NOMO-1 (cell line): ENCODE results near the gene HIC1.

ENCODE experiments used
- DNase-seq, 2 experiments: peaks; one replicate each; lab custom pipeline; 2025; ENCODE audit not compliant: unreplicated experiment in 2 of 2; lab: John Stamatoyannopoulos, UW

HIC1 gene

DNA sequence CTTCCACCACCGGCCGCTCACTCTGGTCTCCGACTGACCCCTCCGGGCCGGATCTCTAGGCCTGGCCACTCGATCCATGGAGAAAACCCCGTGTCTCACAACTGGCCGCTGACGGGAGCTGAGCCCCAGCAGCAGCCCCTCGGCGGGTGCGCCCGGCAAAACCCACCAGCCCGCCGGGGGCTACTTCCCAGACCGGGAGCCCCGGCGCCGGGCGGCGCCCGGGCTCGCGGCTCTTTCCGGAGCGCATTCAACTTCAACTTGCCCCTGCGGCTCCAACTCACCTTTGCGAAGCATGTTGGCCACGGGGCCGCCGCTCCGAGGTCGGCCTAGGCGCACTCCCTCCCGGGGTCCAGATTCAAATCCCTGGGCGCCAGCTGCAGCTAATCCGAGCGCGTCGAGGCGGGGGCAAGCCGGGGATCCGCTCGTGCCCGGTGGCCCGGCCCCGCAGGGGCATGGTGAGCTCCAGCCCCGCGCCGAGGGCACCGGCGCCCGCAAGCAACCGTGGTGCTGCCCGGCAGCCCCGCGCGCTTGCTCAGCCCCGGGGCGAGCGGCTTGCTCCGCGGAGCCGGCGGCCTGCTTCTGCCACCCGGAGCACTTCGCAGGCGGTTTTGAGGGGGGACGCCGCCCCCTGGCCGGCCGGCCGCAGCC lies 30.2 kb upstream of the HIC1 start:
- no peak for DNase-seq

DNA sequence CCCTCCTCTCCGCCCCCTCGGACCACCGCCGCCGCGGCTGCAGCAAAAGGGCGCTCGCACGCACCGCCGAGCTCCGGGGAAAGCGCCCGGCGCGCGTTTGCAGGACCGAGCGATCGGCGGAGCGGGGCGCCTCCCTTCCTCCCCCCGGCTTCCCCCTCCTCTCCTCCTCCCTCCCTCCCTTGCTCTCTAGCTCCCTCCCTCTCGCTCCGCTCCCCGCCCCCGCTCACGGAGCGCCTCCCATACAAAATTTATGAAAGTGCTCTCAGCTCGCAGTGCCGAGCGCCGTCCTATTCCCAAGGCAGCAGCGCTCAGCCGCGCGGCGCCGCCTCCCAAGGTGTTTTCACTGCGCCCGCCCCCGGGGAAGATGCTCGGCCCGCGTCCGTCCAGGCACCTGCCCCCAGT lies 29.7 kb upstream of the HIC1 start, which contains the start of gene RTN4RL1:
TSS of gene RTN4RL1 (minus strand) at position 115 of the 402 bp plus-strand sequence. CDS start 469 bp downstream, outside the sequence.
- peak; percentile 19 to 46 for DNase-seq

DNA sequence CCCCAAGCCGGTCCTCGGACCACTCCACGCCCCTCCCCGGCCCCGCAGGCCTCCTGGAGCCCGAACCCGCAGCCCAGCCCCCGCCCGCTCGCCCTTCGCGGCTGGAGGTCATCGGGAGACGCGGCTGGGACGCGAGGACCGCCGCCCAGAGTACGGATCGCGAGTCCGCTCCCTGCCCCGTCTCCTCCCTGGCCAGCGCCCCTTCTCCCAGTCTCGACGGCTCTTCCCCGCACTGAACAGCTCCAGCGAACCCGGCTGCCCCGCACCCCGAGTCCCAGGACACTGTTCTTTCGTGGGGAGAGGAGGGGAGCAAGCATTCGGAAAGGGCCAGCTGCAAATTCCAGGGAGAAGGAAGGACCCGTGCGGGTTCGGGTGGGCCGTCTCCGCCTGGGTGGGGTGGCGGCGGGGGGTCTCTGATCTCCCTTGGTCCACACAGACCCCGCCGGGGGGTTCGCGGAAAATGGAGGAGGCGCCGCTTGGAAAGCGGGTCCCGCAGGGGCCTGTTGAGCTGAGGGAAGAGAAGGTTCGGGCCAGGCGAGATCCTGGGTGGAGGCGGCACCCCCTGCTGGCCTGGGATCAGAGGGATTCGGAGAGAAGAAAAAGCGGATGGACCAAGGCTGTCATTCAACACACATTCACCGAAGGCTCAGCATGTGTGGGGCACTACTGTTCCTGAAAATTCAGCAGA lies 29.1 kb upstream of the HIC1 start:
- peak; percentile 16 to 22 for DNase-seq

DNA sequence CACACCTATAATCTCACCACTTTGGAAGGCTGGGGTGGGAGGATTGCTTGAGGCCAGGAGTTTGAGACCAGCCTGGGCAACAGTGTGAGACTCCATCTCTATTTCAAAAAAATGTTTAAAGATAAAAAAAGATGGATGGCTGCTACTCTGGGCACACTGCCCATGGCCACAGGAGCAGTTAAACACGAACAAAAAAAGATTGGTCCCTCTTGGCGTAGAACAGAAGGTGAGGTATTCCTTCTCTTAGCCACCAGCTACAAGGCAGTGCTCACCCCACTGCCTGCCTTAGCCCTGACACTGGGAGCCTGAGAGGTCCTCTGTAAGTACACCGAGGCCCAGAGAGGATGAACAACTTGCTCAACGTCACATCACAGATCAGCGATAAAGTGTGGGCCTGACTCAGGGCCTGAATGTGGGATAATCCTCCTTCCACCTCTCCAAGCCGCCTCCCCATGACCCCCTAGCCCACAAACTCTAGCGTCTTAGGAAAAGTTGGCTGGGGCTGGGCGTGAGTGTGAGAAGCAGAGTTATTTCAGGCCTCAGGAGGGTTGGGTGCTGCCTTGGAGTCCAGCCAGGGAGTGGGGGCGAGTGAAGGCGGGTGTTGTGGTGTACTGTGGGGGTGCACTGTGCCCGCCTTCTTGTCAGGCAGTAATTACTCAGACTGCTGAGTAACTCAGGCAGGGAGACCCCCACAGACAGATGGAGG lies 27.2 kb upstream of the HIC1 start:
- no peak for DNase-seq

DNA sequence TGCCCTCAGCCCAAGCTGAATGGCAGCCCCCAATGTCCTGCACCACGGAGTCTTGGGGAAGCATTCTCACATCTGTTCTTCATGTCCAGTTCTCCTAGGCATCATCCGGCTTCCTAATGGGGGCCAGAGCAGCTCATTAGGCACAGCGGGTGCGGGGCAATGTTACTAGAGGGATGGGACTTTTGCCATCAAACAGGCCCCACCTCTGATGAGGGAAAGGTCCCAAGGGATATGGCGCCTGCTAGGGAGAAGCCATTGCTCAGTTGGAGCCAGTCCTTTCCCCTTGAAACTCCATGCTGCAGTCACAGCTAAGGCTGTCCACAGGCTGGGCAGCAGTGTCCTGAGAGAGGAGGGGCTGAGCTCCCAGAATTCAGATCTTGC lies 26.7 kb upstream of the HIC1 start:
- DNase-seq = no peak

DNA sequence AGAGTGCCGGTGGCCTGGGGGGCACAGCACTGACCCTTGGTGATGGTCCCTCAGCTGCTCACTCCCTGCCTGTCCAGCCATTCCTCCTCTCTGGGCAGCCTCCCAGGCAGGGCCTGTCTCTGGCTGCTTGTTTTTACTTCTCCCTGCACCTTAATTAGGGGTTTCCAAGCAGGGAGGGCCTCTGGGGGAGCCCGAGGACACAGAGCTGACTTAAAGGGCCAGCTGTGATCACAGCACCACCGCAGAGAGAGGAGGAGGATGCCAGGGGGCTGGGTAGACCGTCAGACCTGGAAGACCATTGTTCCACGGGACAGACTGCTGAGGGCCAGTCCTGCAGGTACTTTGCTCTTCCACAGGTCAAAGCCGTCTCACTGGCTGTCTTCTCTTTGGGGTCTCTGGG lies 26.2 kb upstream of the HIC1 start:
- DNase-seq = no peak

DNA sequence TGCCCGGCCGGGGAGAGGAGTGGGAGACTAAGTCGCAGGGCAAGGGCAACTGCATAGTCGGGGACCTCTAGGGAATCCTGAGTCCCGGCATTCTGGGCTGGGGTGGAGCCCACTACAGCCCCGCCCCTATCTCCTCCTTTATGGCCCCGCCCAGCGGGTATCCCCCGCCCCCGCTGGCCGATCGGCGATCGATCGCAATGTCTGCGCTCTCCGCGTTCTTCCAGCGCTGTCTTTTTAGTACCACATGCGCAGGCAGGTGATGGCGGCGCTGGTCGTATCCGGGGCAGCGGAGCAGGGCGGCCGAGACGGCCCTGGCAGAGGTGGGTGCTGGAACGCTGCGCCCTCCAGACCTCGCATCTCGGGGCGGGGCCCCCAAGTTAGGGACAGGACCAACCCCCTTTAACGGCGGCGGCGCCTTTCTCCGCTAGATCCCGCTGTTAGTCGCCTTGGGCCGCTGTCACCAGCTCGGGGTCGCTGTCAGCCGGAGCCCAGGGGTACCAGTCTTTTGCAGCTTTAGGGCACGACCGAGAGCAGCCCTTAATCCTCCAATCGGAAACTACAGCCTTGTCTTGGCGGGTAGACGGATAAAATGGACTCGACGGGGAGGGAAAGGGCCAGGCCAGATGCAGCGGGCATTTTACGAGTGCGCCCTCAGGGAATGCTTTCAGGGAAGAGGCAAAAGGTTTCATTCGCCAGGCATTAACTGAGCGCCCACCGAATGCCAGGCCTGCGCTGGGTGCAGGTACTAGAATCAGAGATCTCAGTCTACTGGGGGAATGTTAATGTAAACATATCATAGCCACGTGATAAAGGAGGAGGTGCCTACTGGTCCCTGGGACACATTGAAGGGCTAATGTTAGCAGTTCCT lies 24.8 kb upstream of the HIC1 start, which contains the start of gene DPH1:
TSS of gene DPH1 (plus strand) at position 243 of the 868 bp plus-strand sequence. CDS start at position 260, 17 bp downstream.
- peak; percentile 77 to 93 for DNase-seq

DNA sequence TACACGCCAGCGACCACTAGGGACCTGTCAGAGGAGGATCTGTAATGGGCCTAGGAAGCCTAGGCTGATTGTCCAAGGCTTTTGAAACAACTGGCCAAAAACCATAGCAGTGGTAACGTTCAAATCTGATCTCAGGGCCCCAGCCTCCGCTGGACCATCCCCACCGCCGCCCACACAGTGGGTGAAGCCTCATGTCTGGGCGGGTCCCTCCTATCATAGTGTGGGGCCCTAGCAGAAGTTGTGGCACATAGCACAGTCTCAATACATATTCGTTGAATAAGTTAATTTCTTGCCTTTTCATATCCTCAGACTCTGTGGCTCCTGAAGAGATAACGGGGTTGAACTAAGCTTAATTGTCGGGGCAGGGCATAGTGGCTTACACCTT lies 24.1 kb upstream of the HIC1 start:
- DNase-seq = peak in 1 of 2 experiments; percentile 83

DNA sequence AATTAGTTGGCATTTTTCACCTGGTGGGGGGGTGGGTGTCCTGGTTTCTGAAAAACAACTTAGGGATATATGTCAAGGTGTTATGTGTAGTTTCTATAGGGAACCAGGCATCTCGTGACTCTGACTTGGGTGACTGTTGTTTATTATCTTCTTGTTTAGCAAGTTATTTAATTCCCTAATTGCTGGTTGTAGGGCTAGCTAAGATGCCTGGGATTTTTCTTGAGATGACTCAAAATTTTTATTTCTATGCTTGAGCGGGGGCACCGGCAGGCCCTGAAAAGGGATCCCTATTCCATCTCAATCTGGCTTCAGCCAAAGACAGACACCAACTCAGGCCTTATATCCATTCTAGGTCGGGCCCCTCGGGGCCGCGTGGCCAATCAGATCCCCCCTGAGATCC lies 21.8 kb upstream of the HIC1 start:
- no peak for DNase-seq

DNA sequence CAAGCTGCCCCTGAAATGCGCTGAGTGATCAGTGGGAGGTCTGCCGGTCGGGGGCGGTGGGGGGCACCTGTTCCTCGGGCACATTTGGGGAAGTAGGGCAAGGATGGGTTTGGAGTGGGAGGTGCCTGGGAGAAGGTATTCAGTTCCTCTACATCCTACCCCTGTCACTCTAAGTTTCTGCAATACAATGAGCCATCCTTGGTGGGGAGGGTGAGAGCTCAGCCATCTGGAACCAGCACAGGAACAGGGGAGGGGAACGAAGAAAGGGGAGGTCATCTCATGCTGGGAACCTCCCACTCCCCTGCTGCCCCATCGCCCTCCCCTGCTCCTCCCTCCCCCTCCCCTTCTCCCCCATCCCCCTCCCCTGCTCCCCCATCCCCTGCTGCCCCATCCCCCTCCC lies 20.7 kb upstream of the HIC1 start:
- DNase-seq = no peak

DNA sequence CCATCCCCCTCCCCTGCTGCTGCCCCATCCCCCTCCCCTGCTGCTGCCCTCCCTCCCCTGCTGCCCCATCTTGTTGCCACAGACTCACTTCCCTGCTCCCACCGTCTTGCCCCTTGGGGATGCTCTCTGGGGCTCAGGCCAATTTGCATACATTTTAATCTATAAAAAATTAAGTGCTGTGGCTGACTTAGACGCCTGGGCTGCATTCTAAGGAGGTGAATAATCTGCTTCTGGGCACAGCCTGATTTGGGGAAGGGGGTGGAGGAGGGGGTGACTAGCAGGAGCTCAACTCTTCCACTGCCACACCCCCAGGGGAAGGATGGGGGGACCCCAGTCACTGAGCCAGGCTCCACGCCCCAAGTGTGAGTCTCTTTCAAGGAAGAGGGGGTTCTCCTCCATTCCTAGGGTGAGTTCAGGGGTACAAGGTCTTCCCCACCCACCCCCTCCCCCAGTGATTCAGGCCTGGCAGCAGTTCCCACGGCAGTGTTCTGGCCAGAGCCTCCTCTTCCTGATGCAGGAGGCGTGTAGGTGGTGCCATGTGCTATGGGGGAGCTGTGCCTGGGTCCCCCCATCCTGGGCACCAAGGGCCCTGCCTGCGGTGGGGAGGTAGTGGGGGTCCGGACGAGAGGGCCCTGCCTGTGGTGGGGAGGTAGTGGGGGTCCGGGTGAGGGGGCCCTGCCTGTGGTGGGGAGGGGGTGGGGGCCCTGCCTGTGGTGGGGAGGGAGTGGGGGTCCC lies 19.9 kb upstream of the HIC1 start:
- DNase-seq = no peak

DNA sequence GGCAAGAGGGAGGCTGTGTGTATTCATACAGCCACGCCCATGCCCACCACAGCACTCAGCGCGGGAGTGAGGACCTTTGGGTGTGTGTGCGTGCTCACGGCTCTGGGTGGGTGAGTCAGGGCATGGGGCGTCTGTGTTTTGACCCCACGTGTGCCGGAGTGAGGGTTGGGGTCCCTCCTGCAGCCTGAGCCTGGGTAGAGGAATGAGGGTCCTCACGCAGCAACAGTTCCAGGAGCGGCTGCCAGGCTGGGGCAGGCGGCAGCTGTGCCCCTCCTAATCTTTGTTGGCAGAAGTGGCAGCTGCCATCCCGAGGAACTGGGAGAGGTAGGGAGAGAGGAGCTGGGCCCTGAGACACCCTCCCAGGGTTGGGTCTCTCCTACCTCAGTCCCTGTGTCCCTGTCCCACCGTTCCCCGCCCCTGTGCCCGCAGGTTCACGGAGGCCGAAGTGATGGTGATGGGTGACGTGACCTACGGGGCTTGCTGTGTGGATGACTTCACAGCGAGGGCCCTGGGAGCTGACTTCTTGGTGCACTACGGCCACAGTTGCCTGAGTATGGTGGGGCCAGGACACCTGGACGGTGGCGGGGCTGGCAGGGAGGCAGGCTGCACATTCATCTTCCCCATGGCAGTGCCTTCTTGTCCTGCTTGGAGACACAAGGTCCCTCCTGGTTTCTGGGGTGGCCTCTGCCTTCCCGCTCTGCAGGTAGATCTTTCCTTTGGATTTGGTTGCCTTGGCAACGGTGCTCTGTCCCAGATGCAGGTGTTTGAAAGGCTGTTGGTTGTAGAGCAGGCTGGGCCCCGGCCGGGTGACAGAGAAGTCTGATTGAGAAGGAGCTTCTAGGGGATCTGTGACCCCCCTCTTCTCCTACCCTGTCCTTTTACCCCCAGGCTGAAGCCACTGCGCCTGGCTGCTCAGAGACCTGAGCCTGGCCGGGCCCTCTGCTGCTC lies 19.1 kb upstream of the HIC1 start:
- no peak for DNase-seq

DNA sequence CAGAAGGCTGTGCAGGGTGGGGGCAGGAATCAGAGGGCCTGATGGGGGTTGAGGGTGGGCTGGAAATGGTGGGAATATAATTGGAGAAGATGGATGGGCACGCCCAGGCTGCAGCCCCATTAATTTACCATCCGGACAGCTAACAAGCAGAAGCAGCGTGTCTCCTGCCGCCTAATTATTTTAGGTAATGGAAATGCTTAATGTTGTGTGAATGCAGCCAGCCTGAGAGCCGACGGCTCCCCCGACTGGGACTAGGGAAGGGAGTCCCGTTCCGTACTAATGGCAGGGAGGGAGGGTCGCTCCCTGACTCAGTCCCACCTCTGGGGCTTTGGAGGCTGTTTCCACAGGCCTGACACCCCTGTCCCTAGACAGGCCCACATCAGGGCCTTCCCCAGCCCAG lies 17.7 kb upstream of the HIC1 start:
- no peak for DNase-seq

DNA sequence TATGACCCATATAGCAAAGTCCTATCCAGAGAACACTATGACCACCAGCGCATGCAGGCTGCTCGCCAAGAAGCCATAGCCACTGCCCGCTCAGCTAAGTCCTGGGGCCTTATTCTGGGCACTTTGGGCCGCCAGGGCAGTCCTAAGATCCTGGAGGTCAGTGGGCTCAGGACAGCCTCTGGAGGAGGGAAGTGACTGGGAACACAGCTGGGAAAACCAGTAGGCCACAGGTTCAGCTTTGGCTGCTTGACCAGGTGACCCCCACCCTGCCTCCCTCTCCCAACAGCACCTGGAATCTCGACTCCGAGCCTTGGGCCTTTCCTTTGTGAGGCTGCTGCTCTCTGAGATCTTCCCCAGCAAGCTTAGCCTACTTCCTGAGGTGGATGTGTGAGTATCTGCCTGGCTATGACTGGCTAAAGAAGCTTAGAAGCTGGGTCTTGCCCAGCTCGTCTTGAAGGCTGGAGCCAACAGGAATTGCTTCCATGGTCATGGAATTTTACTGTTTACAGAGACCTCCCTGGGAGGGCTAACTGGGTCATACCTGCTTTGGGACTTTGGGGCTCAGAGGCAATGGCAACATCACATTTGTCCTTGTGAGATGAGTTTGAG lies 14.6 kb upstream of the HIC1 start:
- no peak for DNase-seq

DNA sequence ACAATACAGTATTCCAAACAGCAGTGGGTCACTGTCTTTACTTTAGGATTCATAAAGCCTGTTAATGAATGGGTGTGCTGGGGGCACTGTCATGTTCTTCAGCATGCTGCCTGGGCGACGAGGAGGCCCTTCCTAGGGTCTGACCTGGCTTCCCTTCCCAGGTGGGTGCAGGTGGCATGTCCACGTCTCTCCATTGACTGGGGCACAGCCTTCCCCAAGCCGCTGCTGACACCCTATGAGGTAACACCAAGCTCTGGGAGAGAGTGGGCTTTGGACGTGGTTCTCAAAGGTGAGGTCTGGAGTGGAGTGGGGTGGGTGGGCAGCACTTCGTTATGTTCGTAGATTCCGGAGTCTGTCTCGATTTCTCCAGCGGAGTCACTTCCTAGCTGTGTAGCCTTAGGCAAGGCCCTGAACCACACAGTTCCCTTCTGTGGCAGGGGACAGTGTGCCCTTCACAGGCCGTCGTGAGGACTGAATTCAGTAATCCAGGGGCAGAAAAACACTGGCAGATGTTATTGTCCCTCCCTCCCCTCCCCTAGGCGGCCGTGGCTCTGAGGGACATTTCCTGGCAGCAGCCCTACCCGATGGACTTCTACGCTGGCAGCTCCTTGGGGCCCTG lies 13.9 kb upstream of the HIC1 start:
- no peak for DNase-seq

DNA sequence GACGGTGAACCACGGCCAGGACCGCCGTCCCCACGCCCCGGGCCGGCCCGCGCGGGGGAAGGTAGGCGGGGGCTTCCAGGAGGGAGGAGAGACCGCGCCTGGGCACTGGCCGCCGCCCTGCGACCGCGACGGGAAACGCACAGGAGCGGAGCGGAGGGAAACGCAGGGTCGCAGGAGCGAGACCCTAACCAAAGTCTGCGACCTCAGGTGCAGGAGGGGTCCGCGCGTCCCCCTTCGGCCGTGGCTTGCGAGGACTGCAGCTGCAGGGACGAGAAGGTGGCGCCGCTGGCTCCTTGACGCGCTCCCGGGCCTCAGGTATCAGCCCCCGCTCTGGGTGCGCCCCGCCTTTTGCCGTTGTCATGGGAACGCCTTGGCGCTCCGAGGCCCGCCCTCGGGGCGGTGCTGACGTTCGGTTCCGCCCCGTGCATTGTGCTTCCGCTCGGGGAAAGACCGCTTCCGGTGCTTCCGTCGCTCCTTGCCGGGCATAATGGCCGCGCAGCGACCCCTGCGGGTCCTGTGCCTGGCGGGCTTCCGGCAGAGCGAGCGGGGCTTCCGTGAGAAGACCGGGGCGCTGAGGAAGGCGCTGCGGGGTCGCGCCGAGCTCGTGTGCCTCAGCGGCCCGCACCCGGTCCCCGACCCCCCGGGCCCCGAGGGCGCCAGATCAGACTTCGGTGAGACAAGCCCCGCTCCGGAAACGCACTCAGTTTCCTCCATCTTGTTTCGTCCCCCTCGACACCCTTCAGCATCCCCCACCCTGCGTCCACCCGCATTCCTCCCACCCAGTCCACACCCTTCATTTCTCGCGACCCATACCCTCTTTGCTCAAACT lies 13.1 kb upstream of the HIC1 start, which contains the start of gene OVCA2:
TSS of gene OVCA2 (plus strand) at position 462 of the 829 bp plus-strand sequence. CDS start at position 488, 26 bp downstream.
- peak; percentile 85 to 92 for DNase-seq

DNA sequence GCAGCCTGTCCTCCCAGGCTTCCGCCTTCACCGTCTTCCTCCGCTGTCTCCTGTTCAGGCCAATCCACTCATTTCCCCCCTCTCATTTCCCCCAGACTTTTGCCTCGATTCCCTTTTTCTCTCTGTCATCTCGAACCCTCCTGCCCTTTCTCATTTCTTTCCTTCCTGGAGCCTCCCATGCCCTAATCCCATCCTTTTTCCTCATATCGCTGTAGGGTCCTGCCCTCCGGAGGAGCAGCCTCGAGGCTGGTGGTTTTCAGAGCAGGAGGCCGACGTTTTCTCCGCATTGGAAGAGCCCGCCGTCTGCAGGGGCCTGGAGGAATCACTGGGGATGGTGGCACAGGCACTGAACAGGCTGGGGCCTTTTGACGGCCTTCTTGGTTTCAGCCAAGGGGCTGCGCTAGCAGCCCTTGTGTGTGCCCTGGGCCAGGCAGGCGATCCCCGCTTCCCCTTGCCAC lies 12.5 kb upstream of the HIC1 start:
- DNase-seq = no peak
